CD4-positive, CD25-positive, alpha-beta regulatory T cell (primary cell): ENCODE measurements around the gene FAM184B. TPM values are rescaled to one million over a fixed set of nuclear protein-coding genes. Genes with fewer than 3 reads are reported as not detected.
A peak's percentile ranks its signal among the peaks of the same experiment; 100 is the strongest.
"Not testable (repeated sequence)": the region's sequence is repeated elsewhere in the genome, so short reads cannot be mapped to it uniquely, and the experiment has no call there.

Source experiments
- ATAC-seq, 2 donors: fragments of 150-1000 bp; cut with Tn5 transposase; one replicate each; pipeline ENCODE4 v1.10.0; 2021; ENCODE audit warnings: low read depth in 2 of 2, moderate number of reproducible peaks in 2 of 2, moderate library complexity in 1 of 2
- DNase-seq, 3 donors: peaks; one replicate each; pipeline versions ENCODE4 v3.0.0 to v3.0.0-alpha.2; 2012 to 2022; ENCODE audit warnings: mixed read lengths in 1 of 3
- H3K27ac ChIP-seq: one replicate; pipeline ENCODE4 v1.7.0; 2013; ENCODE audit warnings: mild to moderate bottlenecking, low read length; ENCODE audit not compliant: insufficient read depth, poor library complexity, severe bottlenecking
- H3K27me3 ChIP-seq: one replicate; pipeline ENCODE4 v1.7.0; 2013; ENCODE audit warnings: low read length; ENCODE audit not compliant: control insufficient read depth, insufficient read depth
- H3K36me3 ChIP-seq: one replicate; pipeline ENCODE4 v1.7.0; 2013; ENCODE audit warnings: mild to moderate bottlenecking, low read length, moderate library complexity; ENCODE audit not compliant: control insufficient read depth, insufficient read depth
- H3K4me1 ChIP-seq: 2 replicates; pipeline ENCODE4 v1.7.0; 2013; ENCODE audit warnings: mild to moderate bottlenecking, low read length; ENCODE audit not compliant: insufficient read depth, control insufficient read depth, poor library complexity, severe bottlenecking
- H3K4me3 ChIP-seq: one replicate; pipeline ENCODE4 v1.7.0; 2013; ENCODE audit warnings: low read depth, mild to moderate bottlenecking, low read length, moderate library complexity
- H3K9me3 ChIP-seq, 2 experiments: 1 replicate in 1 of 2; 2 replicates in 1 of 2; pipeline ENCODE4 v1.7.0; 2013; ENCODE audit warnings: low read length in 2 of 2, mild to moderate bottlenecking in 1 of 2, moderate library complexity in 1 of 2; ENCODE audit not compliant: control insufficient read depth in 2 of 2
- H3K27ac Mint-ChIP-seq, 3 donors: one replicate each; pipeline ENCODE4 v1.8.0; 2020 to 2022; ENCODE audit warnings: mild to moderate bottlenecking in 3 of 3, mixed read lengths in 3 of 3, moderate library complexity in 2 of 3
- H3K27me3 Mint-ChIP-seq: one replicate; pipeline ENCODE4 v1.8.0; 2022; ENCODE audit warnings: mild to moderate bottlenecking, mixed read lengths
- H3K36me3 Mint-ChIP-seq: one replicate; pipeline ENCODE4 v1.8.0; 2020; ENCODE audit warnings: mixed read lengths
- H3K4me1 Mint-ChIP-seq, 4 donors: one replicate each; pipeline ENCODE4 v1.8.0; 2020 to 2022; ENCODE audit warnings: mixed read lengths in 4 of 4, mild to moderate bottlenecking in 1 of 4
- H3K4me3 Mint-ChIP-seq, 4 donors: one replicate each; pipeline ENCODE4 v1.8.0; 2020 to 2022; ENCODE audit warnings: mild to moderate bottlenecking in 4 of 4, mixed read lengths in 4 of 4, moderate library complexity in 3 of 4
- H3K9me3 Mint-ChIP-seq, 7 donors: one replicate each; pipeline ENCODE4 v1.8.0; 2020 to 2022; ENCODE audit warnings: mixed read lengths in 7 of 7, mild to moderate bottlenecking in 3 of 7, moderate library complexity in 2 of 7
- polyA plus RNA-seq, 4 donors: library from polyadenylated mRNA; unstranded; fragments of 300-500 nt; fragmentation: Illumina TruSeq; gene quantifications; one replicate each; pipeline ENCODE4 v1.2.3, GENCODE V29; 2021
- total RNA-seq: library from RNA; stranded (reverse); gene quantifications from one replicate; pipeline ENCODE4 v1.2.3, GENCODE V29; 2022

The FAM184B gene
- total and polyA plus RNA-seq, 5 donors from 2014 or later = 0.03 TPM; not detected in 4

- no peak for ATAC-seq
- Mint-ChIP-seq H3K36me3 (no peaks in the 10 kb centered on the region), H3K4me1 (no peaks in the 10 kb centered on the region), H3K27ac (no peak overlapping the region), H3K4me3 (no peak overlapping the region), H3K9me3 (peaks cover 0 to 3% (median 0%) of the 10 kb centered on the region in 7 donors), H3K27me3 (peaks cover 10% of the 10 kb centered on the region)
- H3K27me3 ChIP-seq = no peaks in the 10 kb centered on the region
- H3K4me1 ChIP-seq = no peaks in the 10 kb centered on the region
- H3K36me3 ChIP-seq = no peaks in the 10 kb centered on the region
- H3K9me3 ChIP-seq = no peaks in the 10 kb centered on the region
- no peak for DNase-seq
- no peak overlapping the region for H3K27ac ChIP-seq
- no peak overlapping the region for H3K4me3 ChIP-seq
Measured at GRCh38 chr4:17690135-17690534, 91.3 kb downstream of the FAM184B start.

- no peak overlapping the region for H3K27ac Mint-ChIP-seq
- no peaks in the 10 kb centered on the region for H3K36me3 Mint-ChIP-seq
- H3K27me3 ChIP-seq = no peaks in the 10 kb centered on the region
- no peaks in the 10 kb centered on the region for H3K4me1 Mint-ChIP-seq
- no peak overlapping the region for H3K27ac ChIP-seq
- H3K4me1 ChIP-seq = no peaks in the 10 kb centered on the region
- H3K4me3 Mint-ChIP-seq = no peak overlapping the region
- H3K4me3 ChIP-seq = no peak overlapping the region
- H3K9me3 ChIP-seq = no peaks in the 10 kb centered on the region
- H3K36me3 ChIP-seq = no peaks in the 10 kb centered on the region
- H3K9me3 Mint-ChIP-seq = peaks cover 0 to 1% (median 0%) of the 10 kb centered on the region in 7 donors
- ATAC-seq (no peak), DNase-seq (no peak)
- peaks cover under 1% of the 10 kb centered on the region for H3K27me3 Mint-ChIP-seq
Measured at GRCh38 chr4:17688011-17688441, 93.4 kb downstream of the FAM184B start.

GRCh38 chr4:17687237-17687857 lies 94.1 kb downstream of the FAM184B start:
- Mint-ChIP-seq H3K27me3 (no peaks in the 10 kb centered on the region), H3K4me3 (no peak overlapping the region), H3K9me3 (peaks cover 0 to 1% (median 0%) of the 10 kb centered on the region in 7 donors), H3K4me1 (no peaks in the 10 kb centered on the region), H3K27ac (no peak overlapping the region), H3K36me3 (no peaks in the 10 kb centered on the region)
- no peaks in the 10 kb centered on the region for H3K4me1 ChIP-seq
- H3K4me3 ChIP-seq = no peak overlapping the region
- no peaks in the 10 kb centered on the region for H3K9me3 ChIP-seq
- ATAC-seq (no peak), DNase-seq (no peak)
- H3K27me3 ChIP-seq = no peaks in the 10 kb centered on the region
- no peaks in the 10 kb centered on the region for H3K36me3 ChIP-seq
- H3K27ac ChIP-seq = no peak overlapping the region

GRCh38 chr4:17684648-17685047 lies 96.8 kb downstream of the FAM184B start:
- H3K4me3 Mint-ChIP-seq, H3K9me3 Mint-ChIP-seq, H3K27ac Mint-ChIP-seq, H3K4me1 Mint-ChIP-seq, H3K9me3 ChIP-seq, H3K27ac ChIP-seq, DNase-seq, H3K27me3 ChIP-seq, H3K4me1 ChIP-seq, H3K36me3 ChIP-seq, H3K36me3 Mint-ChIP-seq, H3K27me3 Mint-ChIP-seq, ATAC-seq, H3K4me3 ChIP-seq: not testable (repeated sequence)

- Mint-ChIP-seq H3K36me3 (no peaks in the 10 kb centered on the region), H3K4me3 (no peak overlapping the region), H3K4me1 (no peaks in the 10 kb centered on the region), H3K9me3 (peaks cover 0 to 1% (median 0%) of the 10 kb centered on the region in 7 donors), H3K27ac (no peak overlapping the region), H3K27me3 (peaks cover 2% of the 10 kb centered on the region)
- H3K36me3 ChIP-seq = no peaks in the 10 kb centered on the region
- H3K4me3 ChIP-seq = no peak overlapping the region
- no peaks in the 10 kb centered on the region for H3K4me1 ChIP-seq
- H3K9me3 ChIP-seq = no peaks in the 10 kb centered on the region
- ATAC-seq (no peak), DNase-seq (no peak)
- no peaks in the 10 kb centered on the region for H3K27me3 ChIP-seq
- no peak overlapping the region for H3K27ac ChIP-seq
Measured at GRCh38 chr4:17682222-17682566, 99.2 kb downstream of the FAM184B start.

- no peaks in the 10 kb centered on the region for H3K27me3 ChIP-seq
- H3K4me3 ChIP-seq = no peak overlapping the region
- peaks cover 5% of the 10 kb centered on the region for H3K27me3 Mint-ChIP-seq
- no peak overlapping the region for H3K4me3 Mint-ChIP-seq
- H3K36me3 Mint-ChIP-seq = no peaks in the 10 kb centered on the region
- no peaks in the 10 kb centered on the region for H3K9me3 ChIP-seq
- DNase-seq (no peak), ATAC-seq (no peak)
- H3K9me3 Mint-ChIP-seq = peaks cover 0 to 1% (median 0%) of the 10 kb centered on the region in 7 donors
- H3K27ac ChIP-seq = no peak overlapping the region
- no peaks in the 10 kb centered on the region for H3K36me3 ChIP-seq
- no peaks in the 10 kb centered on the region for H3K4me1 Mint-ChIP-seq
- H3K27ac Mint-ChIP-seq = no peak overlapping the region
- no peaks in the 10 kb centered on the region for H3K4me1 ChIP-seq
Measured at GRCh38 chr4:17681281-17682221, 99.9 kb downstream of the FAM184B start.

- Histone ChIP-seq H3K4me1 (no peaks in the 10 kb centered on the region), H3K27ac (no peak overlapping the region), H3K36me3 (no peaks in the 10 kb centered on the region), H3K27me3 (no peaks in the 10 kb centered on the region), H3K9me3 (no peaks in the 10 kb centered on the region), H3K4me3 (no peak overlapping the region)
- no peak overlapping the region for H3K27ac Mint-ChIP-seq
- no peak overlapping the region for H3K4me3 Mint-ChIP-seq
- H3K36me3 Mint-ChIP-seq = no peaks in the 10 kb centered on the region
- no peak for DNase-seq
- no peaks in the 10 kb centered on the region for H3K4me1 Mint-ChIP-seq
- H3K27me3 Mint-ChIP-seq = peaks cover 8% of the 10 kb centered on the region
- peaks cover 0 to 1% (median 0%) of the 10 kb centered on the region in 7 donors for H3K9me3 Mint-ChIP-seq
- peak in 1 of 2 donors; percentile 37 for ATAC-seq
Measured at GRCh38 chr4:17680559-17681280, 100.7 kb downstream of the FAM184B start.
